Measurements from ENCODE around the gene RSKR. TPM values are rescaled to one million over a fixed set of nuclear protein-coding genes. Genes with fewer than 3 reads are reported as not detected.

The RSKR gene
- total RNA-seq, 1 experiment from 2014 or later, result 17.2 TPM

GRCh38 chr17:28641579-28641978 is 27.6 kb upstream of the RSKR start:
- H3K36me3 ChIP-seq (ENCODE audit: control insufficient read depth, insufficient read depth, low read length), result peaks cover 64% of the 10 kb centered on the region
- BruUV-seq (replicated peaks), result no TSS peak
- ATAC-seq (no peak), DNase-seq (ENCODE audit: low read depth, low spot score) (no peak)
- CTCF ChIA-PET, result no interaction called here
- H3K27me3 ChIP-seq (ENCODE audit: control insufficient read depth, insufficient read depth, low read length), result no peaks in the 10 kb centered on the region
- TF ChIP-seq POLR2AphosphoS5 (IDR thresholded peaks at IDR 0.05; ENCODE audit: low read depth, low read length) (no peak), TCF7L2 (IDR thresholded peaks at IDR 0.05; ENCODE audit: low read depth, low read length) (no peak), SIN3A (IDR thresholded peaks at IDR 0.05; ENCODE audit: borderline replicate concordance, insufficient read depth, low read depth, low read length) (no peak)
- TF ChIP-seq, protein P1, sequence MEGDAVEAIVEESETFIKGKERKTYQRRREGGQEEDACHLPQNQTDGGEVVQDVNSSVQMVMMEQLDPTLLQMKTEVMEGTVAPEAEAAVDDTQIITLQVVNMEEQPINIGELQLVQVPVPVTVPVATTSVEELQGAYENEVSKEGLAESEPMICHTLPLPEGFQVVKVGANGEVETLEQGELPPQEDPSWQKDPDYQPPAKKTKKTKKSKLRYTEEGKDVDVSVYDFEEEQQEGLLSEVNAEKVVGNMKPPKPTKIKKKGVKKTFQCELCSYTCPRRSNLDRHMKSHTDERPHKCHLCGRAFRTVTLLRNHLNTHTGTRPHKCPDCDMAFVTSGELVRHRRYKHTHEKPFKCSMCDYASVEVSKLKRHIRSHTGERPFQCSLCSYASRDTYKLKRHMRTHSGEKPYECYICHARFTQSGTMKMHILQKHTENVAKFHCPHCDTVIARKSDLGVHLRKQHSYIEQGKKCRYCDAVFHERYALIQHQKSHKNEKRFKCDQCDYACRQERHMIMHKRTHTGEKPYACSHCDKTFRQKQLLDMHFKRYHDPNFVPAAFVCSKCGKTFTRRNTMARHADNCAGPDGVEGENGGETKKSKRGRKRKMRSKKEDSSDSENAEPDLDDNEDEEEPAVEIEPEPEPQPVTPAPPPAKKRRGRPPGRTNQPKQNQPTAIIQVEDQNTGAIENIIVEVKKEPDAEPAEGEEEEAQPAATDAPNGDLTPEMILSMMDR (IDR thresholded peaks at IDR 0.05), result no peak
- TF ChIP-seq, protein P2, sequence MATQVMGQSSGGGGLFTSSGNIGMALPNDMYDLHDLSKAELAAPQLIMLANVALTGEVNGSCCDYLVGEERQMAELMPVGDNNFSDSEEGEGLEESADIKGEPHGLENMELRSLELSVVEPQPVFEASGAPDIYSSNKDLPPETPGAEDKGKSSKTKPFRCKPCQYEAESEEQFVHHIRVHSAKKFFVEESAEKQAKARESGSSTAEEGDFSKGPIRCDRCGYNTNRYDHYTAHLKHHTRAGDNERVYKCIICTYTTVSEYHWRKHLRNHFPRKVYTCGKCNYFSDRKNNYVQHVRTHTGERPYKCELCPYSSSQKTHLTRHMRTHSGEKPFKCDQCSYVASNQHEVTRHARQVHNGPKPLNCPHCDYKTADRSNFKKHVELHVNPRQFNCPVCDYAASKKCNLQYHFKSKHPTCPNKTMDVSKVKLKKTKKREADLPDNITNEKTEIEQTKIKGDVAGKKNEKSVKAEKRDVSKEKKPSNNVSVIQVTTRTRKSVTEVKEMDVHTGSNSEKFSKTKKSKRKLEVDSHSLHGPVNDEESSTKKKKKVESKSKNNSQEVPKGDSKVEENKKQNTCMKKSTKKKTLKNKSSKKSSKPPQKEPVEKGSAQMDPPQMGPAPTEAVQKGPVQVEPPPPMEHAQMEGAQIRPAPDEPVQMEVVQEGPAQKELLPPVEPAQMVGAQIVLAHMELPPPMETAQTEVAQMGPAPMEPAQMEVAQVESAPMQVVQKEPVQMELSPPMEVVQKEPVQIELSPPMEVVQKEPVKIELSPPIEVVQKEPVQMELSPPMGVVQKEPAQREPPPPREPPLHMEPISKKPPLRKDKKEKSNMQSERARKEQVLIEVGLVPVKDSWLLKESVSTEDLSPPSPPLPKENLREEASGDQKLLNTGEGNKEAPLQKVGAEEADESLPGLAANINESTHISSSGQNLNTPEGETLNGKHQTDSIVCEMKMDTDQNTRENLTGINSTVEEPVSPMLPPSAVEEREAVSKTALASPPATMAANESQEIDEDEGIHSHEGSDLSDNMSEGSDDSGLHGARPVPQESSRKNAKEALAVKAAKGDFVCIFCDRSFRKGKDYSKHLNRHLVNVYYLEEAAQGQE (IDR thresholded peaks at IDR 0.05; ENCODE audit: insufficient read depth in 1 of 2, low read depth in 2 of 2, low read length in 1 of 2), result no peak
- intact Hi-C loops (cut with micrococcal nuclease; ENCODE audit: unreplicated experiment) (no loop called here), in situ Hi-C loops (cut with HindIII; ENCODE audit: low pct_unique_long_range_greater_than_20kb, low sequenced_read_pairs) (no loop called here)
- no peaks in the 10 kb centered on the region for H3K9me3 ChIP-seq (ENCODE audit: control insufficient read depth, insufficient read depth, low read depth, low read length)
- H3K27ac ChIP-seq (ENCODE audit: low read length), result no peak overlapping the region
- peaks cover 23% of the 10 kb centered on the region for H3K4me1 ChIP-seq (ENCODE audit: control insufficient read depth, insufficient read depth, low read length)
- H3K4me3 ChIP-seq (ENCODE audit: low read depth in 2 of 2, low read length in 2 of 2), result no peak overlapping the region
- POLR2A ChIA-PET, result no interaction called here

DNA sequence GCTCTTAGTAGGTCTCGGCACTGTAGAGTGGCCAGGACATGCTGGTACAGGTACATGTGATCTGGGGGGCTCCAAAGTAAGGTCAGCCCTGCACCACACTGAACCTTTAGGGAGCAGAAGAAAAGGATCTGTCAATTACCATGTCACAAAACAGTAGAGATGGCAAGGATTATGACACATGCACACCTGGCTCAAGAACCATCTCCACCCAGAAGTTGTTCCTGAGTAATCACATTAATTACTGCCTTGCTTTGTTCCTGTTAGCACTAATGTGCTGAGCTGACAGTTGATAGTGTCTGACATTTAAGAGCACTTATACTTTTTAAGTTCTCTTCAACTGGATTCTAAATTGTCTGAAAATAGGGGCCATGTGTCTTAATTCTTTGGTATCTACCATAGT is 21.5 kb upstream of the RSKR start:
- TF ChIP-seq TCF7L2 (IDR thresholded peaks at IDR 0.05; ENCODE audit: low read depth, low read length) (no peak), SIN3A (IDR thresholded peaks at IDR 0.05; ENCODE audit: borderline replicate concordance, insufficient read depth, low read depth, low read length) (no peak), POLR2AphosphoS5 (IDR thresholded peaks at IDR 0.05; ENCODE audit: low read depth, low read length) (no peak)
- TF ChIP-seq, protein P1 (IDR thresholded peaks at IDR 0.05), result no peak
- TF ChIP-seq, protein P2 (IDR thresholded peaks at IDR 0.05; ENCODE audit: insufficient read depth in 1 of 2, low read depth in 2 of 2, low read length in 1 of 2), result no peak
- POLR2A ChIA-PET, result no interaction called here

More for the DNA sequence above, 21.5 kb upstream of the RSKR start:
- no peak for DNase-seq (ENCODE audit: low read depth, low spot score)
- no peaks in the 10 kb centered on the region for H3K4me1 ChIP-seq (ENCODE audit: control insufficient read depth, insufficient read depth, low read length)
- no peaks in the 10 kb centered on the region for H3K9me3 ChIP-seq (ENCODE audit: control insufficient read depth, insufficient read depth, low read depth, low read length)
- BruUV-seq (replicated peaks), result no TSS peak
- no peak overlapping the region for H3K27ac ChIP-seq (ENCODE audit: low read length)
- ATAC-seq, result no peak
- in situ Hi-C loops (cut with HindIII; ENCODE audit: low pct_unique_long_range_greater_than_20kb, low sequenced_read_pairs), result no loop called here
- H3K4me3 ChIP-seq (ENCODE audit: low read depth in 2 of 2, low read length in 2 of 2), result no peak overlapping the region
- CTCF ChIA-PET, result no interaction called here
- H3K27me3 ChIP-seq (ENCODE audit: control insufficient read depth, insufficient read depth, low read length), result no peaks in the 10 kb centered on the region
- peaks cover 69% of the 10 kb centered on the region for H3K36me3 ChIP-seq (ENCODE audit: control insufficient read depth, insufficient read depth, low read length)
- intact Hi-C loops (cut with micrococcal nuclease; ENCODE audit: unreplicated experiment), result no loop called here
